NCI-H1694 (cell line): ENCODE results near the gene ZNF385A.

Experiments
- DNase-seq: peaks from one replicate; lab custom pipeline; 2025; lab: John Stamatoyannopoulos, UW

The ZNF385A gene, protein sequence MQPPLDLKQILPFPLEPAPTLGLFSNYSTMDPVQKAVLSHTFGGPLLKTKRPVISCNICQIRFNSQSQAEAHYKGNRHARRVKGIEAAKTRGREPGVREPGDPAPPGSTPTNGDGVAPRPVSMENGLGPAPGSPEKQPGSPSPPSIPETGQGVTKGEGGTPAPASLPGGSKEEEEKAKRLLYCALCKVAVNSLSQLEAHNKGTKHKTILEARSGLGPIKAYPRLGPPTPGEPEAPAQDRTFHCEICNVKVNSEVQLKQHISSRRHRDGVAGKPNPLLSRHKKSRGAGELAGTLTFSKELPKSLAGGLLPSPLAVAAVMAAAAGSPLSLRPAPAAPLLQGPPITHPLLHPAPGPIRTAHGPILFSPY

DNA sequence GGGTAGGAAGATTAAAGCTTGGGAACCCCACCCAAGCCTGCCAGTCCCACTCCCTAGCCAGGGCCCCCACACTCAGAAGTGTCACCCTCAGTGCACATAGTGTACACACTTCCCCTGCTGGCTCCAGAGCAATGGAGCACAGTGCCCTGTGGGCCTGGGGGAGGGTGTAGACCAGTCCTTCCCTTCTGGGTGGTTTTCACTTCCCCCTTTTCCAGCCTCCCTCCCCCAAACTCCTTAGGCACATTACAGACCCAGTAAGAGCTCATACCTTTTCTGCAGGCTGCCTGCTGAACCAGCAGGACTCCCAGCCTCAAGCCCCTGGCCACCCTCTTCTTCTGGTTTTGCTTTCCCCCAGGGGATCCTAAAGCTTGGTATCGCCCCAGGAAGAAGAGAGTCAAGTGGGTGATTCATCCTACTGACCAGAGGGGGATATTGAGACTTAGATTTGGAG lies at the start of gene ZNF385A:
ZNF385A (minus strand) TSS at position 143 of the 451 bp plus-strand sequence. CDS start 219 bp downstream, outside the sequence.
- DNase-seq: no peak

DNA sequence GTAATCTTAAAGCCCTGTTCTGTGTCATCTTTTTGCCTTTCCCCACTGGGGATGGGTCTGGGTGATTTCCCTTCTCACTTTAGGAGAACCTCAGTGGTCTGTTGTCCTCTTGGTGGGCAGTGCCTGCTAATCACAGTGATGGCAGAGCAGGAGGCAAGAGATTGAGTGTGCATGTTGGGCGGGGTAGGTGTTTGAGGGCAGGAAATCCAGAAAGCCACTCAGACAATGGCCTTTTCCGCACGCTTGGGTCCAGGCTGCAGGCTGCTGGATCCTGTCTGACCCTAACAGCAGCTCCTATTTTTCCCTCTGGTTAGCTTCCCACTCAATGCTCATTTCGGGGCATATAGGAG lies 48.3 kb upstream of the ZNF385A start:
- no peak for DNase-seq

DNA sequence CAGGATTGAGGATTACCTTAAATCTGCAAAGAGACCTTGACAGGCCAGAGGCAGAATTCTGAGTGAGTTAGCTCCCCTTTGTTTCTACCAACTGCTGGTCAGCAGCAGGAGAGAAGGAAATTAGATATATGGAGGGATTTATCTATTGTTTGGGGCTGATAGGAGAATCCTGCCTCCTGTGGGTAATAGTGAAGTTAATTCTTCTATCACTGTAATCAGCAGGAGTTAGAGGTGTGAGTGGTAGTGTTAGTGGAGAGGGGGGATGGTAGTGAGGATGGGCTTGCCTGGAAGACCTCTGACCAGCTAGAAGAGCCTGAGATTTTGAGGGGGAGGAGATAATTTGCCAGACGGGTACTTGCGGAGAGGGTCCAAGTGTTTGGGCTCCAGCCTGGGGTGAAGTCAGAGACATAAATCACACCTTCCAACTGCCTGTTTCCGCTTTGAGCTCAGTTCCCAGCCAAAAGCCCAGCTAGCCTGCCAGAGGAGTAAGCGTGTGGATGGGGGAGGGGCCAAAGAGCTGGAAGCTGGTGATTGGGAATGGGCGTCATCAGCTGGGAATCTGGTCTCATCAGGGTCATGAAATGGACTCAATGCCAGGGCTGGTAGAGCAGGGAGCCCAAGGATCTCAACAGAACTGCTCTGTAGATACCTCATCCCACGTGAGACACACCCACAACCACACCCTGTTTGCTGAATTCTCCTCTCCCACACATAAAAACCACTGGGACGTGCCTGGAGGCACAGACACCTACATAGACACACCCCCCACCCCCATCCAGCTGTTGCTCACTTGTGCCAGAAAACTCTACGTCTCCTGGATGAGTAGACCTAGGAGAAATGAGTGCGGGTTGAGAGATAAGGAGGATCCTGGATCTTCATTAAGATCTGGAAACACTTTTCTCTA lies 47.6 kb upstream of the ZNF385A start:
- no peak for DNase-seq

DNA sequence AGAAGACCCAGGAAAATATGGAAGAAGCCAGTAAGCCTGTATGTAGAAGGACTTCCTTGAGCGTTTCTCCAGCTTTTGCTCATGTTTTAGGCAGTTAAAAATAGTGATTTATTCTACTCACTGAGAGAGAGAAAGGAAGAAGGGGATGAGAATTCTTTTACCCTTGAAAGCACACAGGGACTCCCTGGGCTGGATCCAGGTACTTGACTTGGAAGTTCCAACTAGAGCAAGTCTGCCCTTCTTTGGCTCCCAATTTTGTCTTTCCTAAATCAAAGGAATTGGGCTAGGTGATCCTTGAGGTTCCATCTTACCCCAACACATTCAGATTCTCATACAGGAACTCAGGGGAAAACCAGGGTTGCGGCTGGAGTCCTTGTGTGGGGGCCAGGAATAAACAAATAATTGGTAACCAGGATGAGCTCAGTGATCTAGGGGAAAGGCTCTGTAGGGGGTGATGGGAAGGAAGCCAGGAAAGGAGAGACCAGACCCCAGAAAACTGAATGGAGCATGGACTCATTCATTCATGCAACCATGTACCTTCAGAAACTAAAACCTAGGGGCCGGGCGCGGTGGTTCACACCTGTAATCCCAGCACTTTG lies 46.0 kb upstream of the ZNF385A start:
- no peak for DNase-seq

DNA sequence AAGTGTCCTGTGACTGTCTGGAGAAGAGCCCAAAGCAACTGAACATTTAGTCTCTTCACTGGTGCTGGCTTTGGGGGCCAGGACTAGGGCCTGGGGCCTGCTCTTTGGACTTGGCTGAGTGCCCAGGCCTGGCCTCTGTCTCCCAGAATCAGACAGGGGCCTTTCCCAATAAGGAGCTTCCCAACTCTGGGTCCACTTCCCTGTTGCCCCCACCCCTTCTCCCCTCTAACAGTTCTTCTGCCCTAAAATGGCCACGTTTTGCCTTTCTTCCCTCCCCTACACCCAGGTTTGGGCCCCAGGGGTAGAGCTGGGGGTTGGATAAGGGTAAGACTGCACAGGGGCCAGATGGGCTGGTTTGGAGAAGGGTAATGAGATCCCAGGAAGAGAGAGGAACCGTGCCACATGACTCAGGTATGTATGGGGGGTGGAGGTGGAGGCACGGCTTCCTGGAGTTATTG lies 44.5 kb upstream of the ZNF385A start:
- DNase-seq: no peak

DNA sequence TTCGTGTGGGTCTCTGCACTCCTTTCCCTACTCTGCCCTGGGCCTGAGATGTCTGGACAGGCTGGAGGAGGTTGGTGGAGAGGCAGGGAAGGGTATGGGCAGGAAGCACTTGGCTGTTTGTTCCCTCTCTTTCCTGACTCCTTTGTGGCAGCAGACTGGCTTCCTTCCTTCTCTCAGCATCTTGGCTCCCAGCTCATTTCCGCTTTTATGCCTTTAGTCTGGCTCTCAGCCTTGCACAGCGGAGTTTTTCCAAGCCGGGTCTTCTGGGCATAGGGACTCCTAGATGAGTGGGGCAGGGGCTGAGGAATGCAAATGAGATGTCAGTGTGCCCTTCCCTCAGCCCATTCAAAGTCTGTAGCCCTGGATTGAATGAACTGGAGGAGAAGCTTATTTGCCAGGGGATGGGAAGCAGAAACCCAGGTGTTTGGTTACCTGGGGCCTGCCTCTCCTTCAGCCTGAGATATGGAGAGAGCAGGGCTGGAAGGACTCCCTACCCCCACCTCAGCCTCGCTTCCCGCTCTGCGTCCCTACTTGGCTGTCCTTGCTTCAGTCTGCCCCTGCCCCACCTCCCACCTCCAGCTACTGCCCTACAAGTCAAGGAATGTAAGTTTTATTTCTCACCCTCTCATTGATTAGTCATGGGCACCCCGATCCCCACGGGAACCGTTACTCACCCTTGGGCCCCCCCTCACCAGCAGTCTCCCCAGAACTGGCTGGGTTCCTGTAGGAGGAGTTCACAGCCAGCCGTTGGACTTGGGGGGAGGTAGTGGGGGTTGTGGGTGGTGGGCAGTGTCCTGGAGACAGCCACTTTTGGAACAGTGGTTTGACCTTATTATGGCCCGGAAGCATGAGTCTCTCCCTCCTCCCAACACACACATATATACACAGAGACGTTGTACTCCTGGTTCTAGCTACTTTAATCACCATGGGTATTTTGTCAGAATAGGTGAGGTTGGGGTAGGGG lies 43.8 kb upstream of the ZNF385A start:
- DNase-seq: no peak

DNA sequence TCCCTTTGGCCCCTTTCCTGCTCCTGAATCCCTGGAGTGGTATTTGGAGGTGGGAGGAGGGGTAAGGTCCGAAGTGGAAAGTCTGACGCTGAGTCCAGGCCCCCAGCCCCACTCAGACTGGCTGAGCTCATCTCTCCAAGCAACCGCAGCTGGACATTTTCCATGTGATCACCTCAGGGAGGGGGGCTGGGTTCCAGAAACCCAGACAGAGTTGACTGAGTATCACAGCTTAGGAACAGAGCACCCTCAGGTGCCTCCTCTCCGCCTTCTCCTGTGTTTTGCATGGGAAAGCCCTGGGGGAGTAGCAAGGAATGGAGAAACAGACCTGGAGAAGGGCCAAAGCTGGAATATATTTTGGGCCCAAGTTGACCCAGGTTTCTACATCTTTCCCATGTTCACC lies 42.6 kb upstream of the ZNF385A start:
- DNase-seq: no peak

DNA sequence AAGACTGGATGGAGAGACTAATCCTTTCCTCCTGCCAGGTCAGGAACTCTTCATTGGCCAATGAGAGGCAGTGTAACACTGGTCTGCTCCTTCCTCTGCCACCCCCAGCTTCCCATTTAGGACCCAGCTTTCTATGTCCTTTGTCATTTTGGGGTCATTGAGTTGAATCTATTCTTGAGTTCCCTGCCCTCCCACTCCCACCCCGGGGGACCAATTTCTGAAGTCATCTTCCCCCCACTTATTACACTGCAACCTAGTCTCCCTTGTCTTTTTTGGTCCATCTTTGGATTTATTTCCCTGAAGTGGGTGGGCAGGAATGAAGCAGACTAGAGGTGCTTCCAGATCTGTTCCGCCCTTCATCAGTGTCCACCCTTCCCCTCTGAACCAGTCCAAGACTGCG lies 42.2 kb upstream of the ZNF385A start:
- DNase-seq: no peak

DNA sequence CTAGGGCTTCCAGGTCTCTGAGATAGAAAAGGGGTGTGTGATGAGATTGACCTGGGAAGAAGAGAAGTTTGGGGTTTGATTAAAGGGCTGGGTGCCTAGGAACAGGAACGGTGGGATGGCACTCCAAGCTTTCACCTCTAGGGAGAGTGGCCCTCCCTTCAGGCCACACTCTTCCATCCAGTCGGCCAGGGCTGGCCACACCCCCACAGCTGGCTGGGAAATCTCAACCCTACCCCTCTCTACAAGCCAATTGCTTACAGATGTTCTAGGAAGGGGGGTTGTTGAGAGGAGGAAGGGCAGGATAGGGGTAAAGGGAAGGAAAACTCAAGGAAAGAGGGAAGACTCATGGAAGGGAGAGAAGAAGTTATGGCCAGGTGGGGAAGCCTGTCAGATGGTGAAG lies 41.2 kb upstream of the ZNF385A start:
- no peak for DNase-seq

DNA sequence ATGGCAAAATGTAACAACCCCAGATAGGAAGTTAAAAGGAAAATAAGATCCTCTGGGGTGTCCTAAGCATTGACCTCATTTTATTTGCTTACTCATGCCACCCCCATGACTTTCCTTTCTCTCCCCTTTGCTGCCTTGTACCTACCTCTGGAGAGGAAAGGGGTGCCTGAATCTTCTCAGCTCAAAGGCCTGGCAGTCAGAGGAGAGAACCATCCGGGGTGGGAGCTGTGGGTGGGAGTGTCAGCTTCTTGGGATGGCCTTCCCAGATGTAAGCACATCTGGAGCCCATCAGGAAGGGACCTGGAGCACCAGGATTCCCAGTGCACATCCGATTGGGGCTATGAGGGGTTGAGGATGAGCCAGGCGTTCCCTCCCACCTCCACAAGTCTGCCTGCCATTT lies 39.7 kb upstream of the ZNF385A start:
- DNase-seq: no peak

DNA sequence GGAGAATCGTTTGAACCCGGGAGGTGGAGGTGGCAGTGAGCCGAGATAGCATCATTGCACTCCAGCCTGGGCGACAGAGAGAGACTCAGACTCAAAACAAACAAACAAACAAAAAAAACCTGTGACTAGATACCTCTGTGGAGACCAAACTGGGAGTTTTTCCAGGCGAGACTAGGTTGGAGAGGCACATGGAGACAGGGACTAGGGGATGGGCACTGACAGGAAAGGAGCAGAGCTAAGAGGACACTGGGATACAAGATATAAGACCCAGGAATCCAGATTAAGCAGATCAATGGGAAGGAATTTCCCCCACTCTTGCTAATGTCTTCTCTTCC lies 39.2 kb upstream of the ZNF385A start:
- DNase-seq: no peak

DNA sequence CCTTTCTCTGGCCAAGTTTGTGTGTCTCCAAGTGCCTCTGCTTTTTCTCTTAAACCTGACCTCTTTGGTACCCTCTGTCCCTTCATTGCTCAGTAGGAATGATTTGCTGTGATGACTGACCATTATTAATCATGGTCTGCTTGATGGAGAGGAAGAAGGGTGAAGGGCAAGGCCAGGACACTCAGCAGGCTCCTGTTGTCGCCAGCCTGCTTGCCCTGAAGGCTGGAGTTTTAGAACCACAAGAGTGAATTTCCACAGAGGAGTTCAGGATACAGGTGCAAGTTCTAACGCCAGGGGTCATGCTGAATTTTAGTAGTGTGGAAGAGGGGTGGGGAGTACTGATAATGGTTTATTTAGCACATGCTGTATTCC lies 37.3 kb upstream of the ZNF385A start:
- no peak for DNase-seq

DNA sequence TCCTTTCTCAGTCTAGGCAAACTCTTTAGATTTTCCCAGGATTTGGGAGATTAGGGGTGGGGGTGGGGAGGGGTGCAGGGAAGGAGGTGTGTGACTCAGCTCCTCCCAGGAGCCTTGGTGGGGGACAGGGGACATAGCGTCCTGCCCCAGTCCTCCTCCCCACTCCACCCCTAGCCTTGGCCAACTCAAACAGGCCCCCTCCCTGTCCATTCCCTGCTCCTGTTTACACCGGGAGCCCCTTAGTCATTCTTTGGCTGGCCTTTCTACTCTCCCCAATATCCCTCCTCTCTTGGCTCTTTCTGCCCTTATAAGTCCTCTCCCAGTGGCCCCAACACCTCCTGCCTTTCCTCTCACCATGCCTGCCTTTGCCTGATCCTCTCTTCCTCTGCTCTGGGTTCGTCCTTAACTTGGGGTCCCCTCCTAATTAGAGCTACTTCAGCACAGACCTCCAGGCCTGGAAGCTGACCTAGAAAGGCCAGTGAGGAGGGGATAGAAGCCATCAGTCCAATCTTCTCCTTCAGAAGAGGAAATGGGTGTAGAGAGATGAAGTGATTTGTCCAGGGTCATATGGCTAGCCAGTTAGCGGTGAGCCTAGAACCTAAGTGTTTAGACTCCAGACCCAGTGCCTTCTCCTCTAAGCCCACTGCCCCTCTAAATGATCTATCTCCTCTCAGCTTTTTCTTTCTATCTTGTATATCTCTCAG lies 36.8 kb upstream of the ZNF385A start:
- DNase-seq: no peak

DNA sequence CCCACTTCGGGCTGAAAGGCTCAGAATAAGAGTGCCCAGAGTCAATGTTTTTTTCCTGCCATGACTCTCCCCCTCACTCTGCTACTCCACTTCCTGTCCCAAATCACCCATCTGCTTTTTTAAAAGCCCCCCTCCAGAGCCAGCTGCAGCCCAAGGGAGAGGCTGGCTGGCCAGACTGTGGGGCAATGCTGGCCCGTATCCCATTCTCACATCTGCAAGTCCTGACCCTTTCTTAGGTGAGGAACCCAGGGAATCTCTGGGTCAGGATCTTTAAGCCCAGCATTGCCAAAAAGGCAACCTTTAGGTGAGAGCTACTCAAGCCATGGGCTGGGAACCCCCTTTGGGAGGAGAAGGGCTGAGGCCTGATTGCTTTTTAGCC lies 36.2 kb upstream of the ZNF385A start:
- no peak for DNase-seq

DNA sequence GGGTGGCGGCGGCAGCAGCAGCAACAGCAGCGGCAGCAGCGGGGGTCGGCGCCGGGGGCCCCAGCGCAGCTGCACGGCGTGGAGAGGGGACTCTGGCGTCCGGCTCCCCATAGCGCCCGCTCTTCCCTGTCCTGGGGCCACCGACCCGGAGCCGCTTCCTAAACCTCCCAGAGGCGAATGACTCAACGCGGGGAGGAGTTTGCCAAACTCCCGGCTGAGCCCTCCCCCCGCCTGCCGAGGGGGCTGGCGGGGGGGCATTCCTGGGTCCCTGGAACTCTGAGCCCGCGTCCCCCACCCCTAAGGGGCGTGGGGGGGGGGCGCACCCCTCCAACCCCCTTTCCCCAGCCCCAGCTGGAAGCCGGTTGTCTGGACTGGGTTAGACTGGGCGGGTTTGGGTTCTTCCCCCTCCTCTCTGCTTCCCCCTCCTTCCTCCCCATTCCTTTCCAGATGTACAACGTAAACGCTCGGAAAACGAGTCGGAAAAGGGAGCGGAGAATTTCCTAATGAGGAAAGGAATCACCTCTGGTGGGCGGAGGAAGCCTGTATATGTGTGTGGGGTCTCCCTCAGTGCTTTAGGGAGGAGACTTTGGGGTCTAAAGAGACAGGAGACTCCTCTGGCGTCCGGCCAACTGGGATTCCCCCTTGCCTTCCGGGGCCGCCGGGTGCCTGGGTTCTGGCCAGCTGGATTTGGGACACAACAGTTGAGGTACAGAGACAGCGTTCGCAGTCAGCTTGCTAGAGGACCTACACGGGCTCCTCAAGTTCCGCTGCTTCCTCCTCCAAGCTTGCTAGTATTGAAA lies 34.8 kb upstream of the ZNF385A start, which contains the start of gene ITGA5:
ITGA5 (minus strand) TSS at position 179 of the 800 bp plus-strand sequence; CDS start at position 111, 68 bp downstream.
- DNase-seq: no peak

DNA sequence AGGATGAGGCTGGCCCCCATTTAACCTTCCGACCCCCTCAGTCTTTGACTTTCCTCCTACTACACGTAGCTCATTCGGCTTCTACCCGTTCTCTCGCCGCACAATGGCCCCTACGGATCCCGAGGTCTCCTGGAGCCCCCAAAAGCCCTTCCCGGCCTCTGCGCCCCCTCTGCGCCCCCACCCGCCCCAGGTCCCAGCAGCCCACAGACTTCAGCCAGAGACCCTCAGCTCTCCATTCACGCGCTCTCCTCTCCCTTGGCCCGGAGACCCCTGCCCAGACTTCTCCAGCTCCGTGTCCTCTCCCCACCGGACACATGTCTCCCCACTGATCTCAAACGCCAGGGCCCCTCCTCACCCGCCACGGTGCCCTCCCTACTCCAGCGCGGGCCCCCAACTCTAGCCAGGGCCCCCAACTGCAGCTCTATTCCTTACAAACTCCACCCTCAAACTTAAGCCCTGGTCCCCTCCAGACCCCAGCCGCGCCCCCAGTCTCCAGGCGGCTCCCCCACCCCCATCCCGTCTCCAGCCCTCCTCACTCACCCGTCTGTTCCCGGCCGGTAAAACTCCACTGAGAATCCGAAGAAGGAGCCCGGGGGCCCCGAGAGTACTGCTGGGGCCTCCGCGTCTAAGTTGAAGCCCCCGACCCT lies 34.0 kb upstream of the ZNF385A start:
- DNase-seq: no peak

DNA sequence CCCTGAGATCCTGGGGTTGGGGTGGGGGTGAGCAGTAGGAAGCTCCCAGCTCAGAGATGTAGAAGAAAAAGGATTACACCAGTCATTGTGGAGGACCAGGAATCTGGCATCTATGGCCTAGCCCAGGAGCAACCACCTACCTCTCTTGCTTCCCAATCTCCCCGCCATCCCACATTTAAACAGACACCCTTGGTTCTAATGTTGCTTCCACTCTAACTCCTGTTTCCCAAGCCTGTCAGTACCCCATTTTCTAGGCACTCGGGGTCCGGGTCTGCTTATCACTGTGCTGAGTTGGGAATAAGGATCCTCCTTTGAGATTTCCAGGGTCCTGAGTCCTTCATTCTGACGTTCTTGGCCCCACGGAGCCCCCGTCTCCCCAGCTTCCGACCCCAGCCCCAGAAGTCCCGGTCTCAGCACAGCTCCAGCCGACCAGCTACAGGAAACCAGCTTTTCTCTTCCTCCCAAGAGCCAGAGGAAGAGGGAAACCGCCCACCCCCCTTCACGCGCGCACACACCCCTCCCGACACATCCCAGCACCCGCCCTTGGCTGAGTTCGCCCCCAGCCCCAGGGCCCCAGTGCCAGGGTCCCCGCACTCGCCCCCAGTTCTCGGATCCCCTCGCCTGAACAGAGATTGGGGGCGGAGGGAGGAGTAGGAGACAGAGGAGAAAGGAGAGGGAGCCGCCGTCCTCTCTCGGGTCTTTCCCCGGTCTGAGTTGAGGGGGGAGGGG lies 33.3 kb upstream of the ZNF385A start:
- DNase-seq: no peak

DNA sequence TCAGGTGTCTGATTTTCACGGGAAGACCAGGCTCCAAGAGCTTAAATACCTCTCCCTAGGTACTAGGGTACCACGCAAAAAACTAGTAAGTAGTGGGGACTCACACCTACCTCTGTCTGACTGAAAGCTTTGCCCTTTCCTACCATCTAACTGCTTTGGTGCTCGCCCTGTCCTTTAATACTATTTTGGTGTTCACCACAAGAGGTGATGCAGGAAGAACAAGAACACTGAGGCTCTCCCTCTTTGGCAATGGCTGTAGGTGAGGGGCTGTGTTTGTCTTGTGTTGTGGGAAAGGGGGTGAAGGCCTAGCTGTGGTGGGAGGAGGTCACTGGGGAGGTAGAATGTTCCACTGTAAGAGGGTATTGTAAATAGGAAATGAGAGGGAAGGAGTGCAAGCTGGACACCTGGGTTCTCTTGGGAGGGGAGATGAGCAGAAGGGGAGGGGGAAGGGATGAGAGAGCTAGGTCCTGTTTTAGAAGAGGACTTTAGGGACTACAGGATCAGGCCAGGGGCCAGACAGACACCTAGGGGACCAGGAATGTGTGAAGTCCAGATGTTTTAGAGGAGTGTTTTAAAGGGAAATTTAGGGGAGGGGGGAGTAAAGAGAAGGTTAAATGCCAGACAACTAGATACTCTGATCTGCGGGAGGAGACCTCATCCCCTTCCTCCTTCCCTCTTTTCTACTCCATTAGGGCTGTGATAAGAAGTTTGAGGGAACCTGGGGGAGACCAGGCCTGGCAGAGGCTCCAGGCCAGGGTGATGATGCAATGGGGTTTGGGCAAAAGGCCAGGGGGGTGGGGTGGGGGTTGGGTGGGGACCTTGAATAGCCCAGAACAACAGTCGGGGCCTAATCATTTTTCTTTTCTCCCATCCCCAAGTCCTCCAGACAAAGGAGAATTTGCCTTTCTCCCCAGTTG lies 32.4 kb upstream of the ZNF385A start:
- DNase-seq: no peak
